PC-9 (cell line): ENCODE results near the gene NME9. TPM values are rescaled to one million over a fixed set of nuclear protein-coding genes. Genes with fewer than 3 reads are reported as not detected.

Source experiments
- BruUV-seq: library from RNA; stranded (reverse); fragments of 400-500 nt; replicated peaks from 2 replicates; lab custom pipeline; 2021; lab: Mats Ljungman, UMichigan
- CTCF ChIA-PET: fragments of 300-600 bp; sonication (Branson Sonifier 250); formaldehyde crosslinking; loops from one replicate; lab custom pipeline; 2022; ENCODE audit warnings: antibody characterized with exemption; lab: Charles Lee
- POLR2A ChIA-PET: fragments of 300-600 bp; sonication (Branson Sonifier 250); formaldehyde crosslinking; loops from one replicate; lab custom pipeline; 2022; ENCODE audit warnings: antibody characterized with exemption; ENCODE audit not compliant: unreplicated experiment; lab: Charles Lee
- DNase-seq, 2 experiments: peaks; one replicate each; pipeline versions ENCODE4 v3.0.0 to v3.0.0-alpha.2; 2015 to 2022; ENCODE audit warnings: mixed read lengths in 1 of 2
- H2AFZ ChIP-seq: fragments of 200-600 bp; sonication (generic); 2 replicates; pipeline ENCODE4 v1.8.1; 2017; ENCODE audit warnings: antibody characterized with exemption
- H3F3A ChIP-seq: fragments of 200-600 bp; sonication (generic); 2 replicates; pipeline ENCODE4 v1.8.1; 2017; ENCODE audit warnings: antibody characterized with exemption, mild to moderate bottlenecking, low read depth; ENCODE audit not compliant: insufficient read depth
- H3K27ac ChIP-seq: fragments of 200-600 bp; sonication (generic); 2 replicates; pipeline ENCODE4 v1.6.1; 2016; ENCODE audit warnings: mixed run types
- H3K27me3 ChIP-seq: fragments of 200-600 bp; sonication (generic); 2 replicates; pipeline ENCODE4 v1.6.1; 2016; ENCODE audit warnings: low read depth, mixed run types; ENCODE audit not compliant: insufficient read depth
- H3K36me3 ChIP-seq: fragments of 200-600 bp; sonication (generic); 2 replicates; pipeline ENCODE4 v1.6.1; 2016; ENCODE audit warnings: low read depth, mixed run types
- H3K4me1 ChIP-seq: fragments of 200-600 bp; sonication (generic); replicated peaks from 2 replicates; pipeline ENCODE4 v1.6.1; 2016; ENCODE audit warnings: mixed run types; ENCODE audit not compliant: insufficient read depth
- H3K4me2 ChIP-seq: fragments of 200-600 bp; sonication (generic); 2 replicates; pipeline ENCODE4 v1.6.1; 2017; ENCODE audit warnings: mixed run types
- H3K4me3 ChIP-seq: fragments of 200-600 bp; sonication (generic); 2 replicates; pipeline ENCODE4 v1.6.1; 2016; ENCODE audit warnings: mixed run types
- H3K79me2 ChIP-seq: fragments of 200-600 bp; sonication (generic); 2 replicates; pipeline ENCODE4 v1.6.1; 2017; ENCODE audit warnings: low read depth, mixed run types
- H3K9me2 ChIP-seq: fragments of 200-600 bp; sonication (generic); 2 replicates; pipeline ENCODE4 v1.8.1; 2017; ENCODE audit warnings: mild to moderate bottlenecking; ENCODE audit not compliant: insufficient read depth
- H3K9me3 ChIP-seq: fragments of 200-600 bp; sonication (generic); 2 replicates; pipeline ENCODE4 v1.8.1; 2016; ENCODE audit warnings: low read depth; ENCODE audit not compliant: insufficient read depth
- H4K20me1 ChIP-seq: fragments of 200-600 bp; sonication (generic); 2 replicates; pipeline ENCODE4 v1.8.1; 2017; ENCODE audit not compliant: insufficient read depth
- EZH2 ChIP-seq: fragments of 200-600 bp; sonication (generic); IDR thresholded peaks from 2 replicates; pipeline ENCODE4 v1.8.0; 2017; ENCODE audit warnings: antibody characterized with exemption, low read depth
- intact Hi-C: fragments of 100-400 bp; cut with micrococcal nuclease; formaldehyde crosslinking; loops from one replicate; pipeline ENCODE4 v1.10.0; 2022; ENCODE audit not compliant: unreplicated experiment
- total RNA-seq: library from RNA; stranded (reverse); gene quantifications from 2 replicates; pipeline ENCODE4 v1.2.3, GENCODE V29; 2021
- TF ChIP-seq, protein P1 (sequence below): fragments of 200-600 bp; sonication (generic); conservative IDR thresholded peaks from 2 replicates; pipeline ENCODE4 v1.6.1; 2017; ENCODE audit warnings: mixed run types, antibody characterized with exemption, mild to moderate bottlenecking, moderate library complexity

Gene NME9
- total RNA-seq, 1 experiment from 2014 or later = not detected

DNA sequence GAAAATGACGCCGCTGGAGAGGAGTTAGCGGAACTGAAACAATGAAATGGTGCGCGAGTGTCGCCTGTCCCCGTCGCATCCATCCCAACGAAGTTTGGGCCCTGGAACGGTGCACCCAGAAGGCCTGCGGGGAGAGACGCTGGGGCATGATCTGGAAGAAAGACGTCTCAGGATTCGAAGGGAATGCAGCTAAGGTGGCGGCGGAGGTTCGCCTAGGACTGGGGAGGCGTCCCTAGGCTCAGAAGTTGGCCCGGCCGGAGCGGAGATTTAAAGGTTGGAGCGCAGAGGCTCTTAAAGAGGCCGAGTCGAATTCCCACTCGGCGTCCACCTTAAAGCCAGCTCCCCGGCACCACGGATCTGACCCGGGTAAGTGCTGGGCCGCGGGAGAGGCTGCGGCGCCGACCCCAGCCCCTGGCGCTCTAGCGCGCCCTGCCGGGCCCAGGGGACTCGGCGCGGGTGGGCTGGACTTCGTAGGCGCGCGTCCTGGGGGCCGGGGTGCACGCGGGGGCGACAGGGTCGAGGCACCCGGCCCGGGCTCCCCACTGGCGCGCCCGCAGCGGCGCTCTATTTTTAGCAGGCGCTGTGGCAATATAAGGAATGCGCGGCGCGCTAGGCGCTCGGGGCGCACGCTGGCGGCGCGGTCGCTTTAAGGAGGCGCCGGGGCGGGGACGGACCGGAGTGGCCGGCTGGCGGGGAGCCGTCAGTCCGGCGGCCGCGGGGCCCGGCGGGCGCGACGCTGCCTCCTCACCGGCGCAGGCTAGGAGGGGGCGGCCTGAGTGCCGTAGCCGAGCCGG is 18.5 kb upstream of the NME9 start, which contains the start of gene MRAS:
Gene MRAS, plus strand, starts transcription at position 620 of the 794 bp plus-strand sequence. CDS start 24,305 bp downstream, outside the sequence.
- Histone ChIP-seq H3K4me1 (no peaks in the 10 kb centered on the region), H3F3A (peaks cover 6% of the 10 kb centered on the region; the same call in 1 of the 2 replicates), H3K36me3 (no peaks in the 10 kb centered on the region), H3K27me3 (peaks cover 3% of the 10 kb centered on the region; the same call in 1 of the 2 replicates), H3K9me2 (no peaks in the 10 kb centered on the region), H3K79me2 (no peaks in the 10 kb centered on the region), H3K27ac (no peak within 1 kb of the TSS), H3K9me3 (no peaks in the 10 kb centered on the region), H3K4me2 (peak within 1 kb of the TSS; percentile 93), H3K4me3 (peak within 1 kb of the TSS; percentile 65), H4K20me1 (no peaks in the 10 kb centered on the region), H2AFZ (peak within 1 kb of the TSS; percentile 87)
- ChIA-PET POLR2A (no interaction called here), CTCF (interaction anchor here (0.6 kb wide), 1 partner anchor 294 kb away, joined by 3 read pairs; no protein-coding TSS in a partner anchor)
- no TSS peak for BruUV-seq
- peak; percentile 38 to 72 for DNase-seq
- intact Hi-C loops = no loop called here
- TF ChIP-seq, protein P1, sequence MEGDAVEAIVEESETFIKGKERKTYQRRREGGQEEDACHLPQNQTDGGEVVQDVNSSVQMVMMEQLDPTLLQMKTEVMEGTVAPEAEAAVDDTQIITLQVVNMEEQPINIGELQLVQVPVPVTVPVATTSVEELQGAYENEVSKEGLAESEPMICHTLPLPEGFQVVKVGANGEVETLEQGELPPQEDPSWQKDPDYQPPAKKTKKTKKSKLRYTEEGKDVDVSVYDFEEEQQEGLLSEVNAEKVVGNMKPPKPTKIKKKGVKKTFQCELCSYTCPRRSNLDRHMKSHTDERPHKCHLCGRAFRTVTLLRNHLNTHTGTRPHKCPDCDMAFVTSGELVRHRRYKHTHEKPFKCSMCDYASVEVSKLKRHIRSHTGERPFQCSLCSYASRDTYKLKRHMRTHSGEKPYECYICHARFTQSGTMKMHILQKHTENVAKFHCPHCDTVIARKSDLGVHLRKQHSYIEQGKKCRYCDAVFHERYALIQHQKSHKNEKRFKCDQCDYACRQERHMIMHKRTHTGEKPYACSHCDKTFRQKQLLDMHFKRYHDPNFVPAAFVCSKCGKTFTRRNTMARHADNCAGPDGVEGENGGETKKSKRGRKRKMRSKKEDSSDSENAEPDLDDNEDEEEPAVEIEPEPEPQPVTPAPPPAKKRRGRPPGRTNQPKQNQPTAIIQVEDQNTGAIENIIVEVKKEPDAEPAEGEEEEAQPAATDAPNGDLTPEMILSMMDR = no peak; the same call in 1 of the 2 replicates
- TF ChIP-seq EZH2 = no peak

DNA sequence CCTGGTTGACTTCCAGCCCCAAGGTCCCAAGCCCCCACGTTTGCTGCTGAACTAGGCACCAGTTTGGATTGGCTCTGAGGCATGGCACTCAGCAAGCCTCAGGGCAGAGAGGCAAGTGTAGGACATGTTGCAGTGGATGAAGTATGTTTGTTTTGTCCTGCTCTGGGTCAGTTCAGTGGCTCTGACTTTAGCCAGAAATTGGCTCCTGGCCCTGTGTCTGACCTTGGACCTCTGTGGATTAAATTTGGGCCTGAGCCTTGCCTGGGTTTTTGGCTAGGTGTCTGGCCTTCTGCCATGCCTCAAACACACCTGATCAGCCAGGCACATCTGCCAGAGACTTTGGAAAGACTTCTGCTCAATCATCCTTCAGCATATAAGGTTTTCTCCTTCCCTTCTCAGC is 15.1 kb upstream of the NME9 start:
- Histone ChIP-seq H3K36me3 (no peaks in the 10 kb centered on the region), H3K27me3 (peaks cover 6% of the 10 kb centered on the region; the same call in 1 of the 2 replicates), H3K4me2 (no peak overlapping the region), H3F3A (peaks cover 6% of the 10 kb centered on the region; the same call in 1 of the 2 replicates), H3K79me2 (no peaks in the 10 kb centered on the region), H3K4me3 (no peak overlapping the region), H3K9me2 (no peaks in the 10 kb centered on the region), H4K20me1 (no peaks in the 10 kb centered on the region), H3K4me1 (no peaks in the 10 kb centered on the region), H3K27ac (no peak overlapping the region), H3K9me3 (no peaks in the 10 kb centered on the region), H2AFZ (no peak overlapping the region)
- POLR2A ChIA-PET = no interaction called here
- intact Hi-C loops = no loop called here
- no peak for DNase-seq
- CTCF ChIA-PET = no interaction called here
- TF ChIP-seq EZH2 = no peak
- TF ChIP-seq, protein P1 = no peak
- no TSS peak for BruUV-seq

DNA sequence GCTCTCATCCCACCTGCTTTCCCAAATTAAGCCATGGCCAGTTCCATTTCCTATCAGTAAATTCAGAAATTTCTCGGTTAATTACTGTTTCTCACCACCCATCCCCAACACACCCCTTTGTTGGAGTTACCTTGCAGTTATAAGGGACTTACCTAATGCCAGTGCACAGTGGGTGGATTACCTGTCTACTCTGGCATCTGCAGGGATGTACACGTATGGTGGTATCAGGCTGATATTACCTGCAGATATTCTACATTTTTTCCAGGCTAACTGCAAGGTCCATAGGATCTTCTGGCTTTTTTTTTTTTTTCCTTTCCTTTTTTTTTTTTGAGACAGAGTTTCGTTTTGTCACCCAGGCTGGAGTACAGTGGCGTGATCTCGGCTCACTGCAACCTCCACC is 10.9 kb upstream of the NME9 start:
- ChIA-PET POLR2A (no interaction called here), CTCF (no interaction called here)
- Histone ChIP-seq H3K27ac (no peak overlapping the region), H3K79me2 (no peaks in the 10 kb centered on the region), H3K27me3 (peaks cover 3% of the 10 kb centered on the region; the same call in 1 of the 2 replicates), H3K4me2 (no peak overlapping the region), H3K9me3 (no peaks in the 10 kb centered on the region), H3K36me3 (no peaks in the 10 kb centered on the region), H3K4me1 (no peaks in the 10 kb centered on the region), H3F3A (no peaks in the 10 kb centered on the region), H4K20me1 (no peaks in the 10 kb centered on the region), H3K4me3 (no peak overlapping the region), H3K9me2 (no peaks in the 10 kb centered on the region), H2AFZ (no peak overlapping the region)
- intact Hi-C loops = no loop called here
- TF ChIP-seq EZH2 = no peak
- TF ChIP-seq, protein P1 = no peak
- no peak for DNase-seq
- BruUV-seq = no TSS peak
